BLaER1 treated with 17β-estradiol and CSF1 and Interleukin-3, amounts not matched to agents 10 nM and 100 nM (cell line): Measurements from ENCODE around the gene TCP11L1.

Experiments used
- H3K27ac ChIP-seq, 11 experiments: shearing (Covaris generic); formaldehyde crosslinking; 2 replicates each; pipeline ENCODE4 v1.8.1; 2022
- H3K27me3 ChIP-seq, 11 experiments: shearing (Covaris generic); formaldehyde crosslinking; 2 replicates each; pipeline ENCODE4 v1.8.1; 2022
- H3K36me3 ChIP-seq, 11 experiments: shearing (Covaris generic); formaldehyde crosslinking; 2 replicates each; pipeline ENCODE4 v1.8.1; 2022
- H3K4me1 ChIP-seq, 10 experiments: shearing (Covaris generic); formaldehyde crosslinking; 2 replicates each; pipeline ENCODE4 v1.8.1; 2022
- H3K4me2 ChIP-seq, 11 experiments: shearing (Covaris generic); formaldehyde crosslinking; 2 replicates each; pipeline ENCODE4 v1.8.1; 2022
- H3K4me3 ChIP-seq, 10 experiments: shearing (Covaris generic); formaldehyde crosslinking; 2 replicates each; pipeline ENCODE4 v1.8.1; 2022
- H3K9ac ChIP-seq, 11 experiments: shearing (Covaris generic); formaldehyde crosslinking; 2 replicates each; pipeline ENCODE4 v1.8.1; 2022
- H3K9me3 ChIP-seq, 11 experiments: shearing (Covaris generic); formaldehyde crosslinking; replicated peaks in 1 of 11; 2 replicates each; pipeline ENCODE4 v1.8.1; 2022
- H4K20me1 ChIP-seq, 11 experiments: shearing (Covaris generic); formaldehyde crosslinking; 2 replicates each; pipeline ENCODE4 v1.8.1; 2022
- Cebpa-rat ChIP-seq, 11 experiments: shearing (Covaris generic); IDR thresholded peaks; 2 replicates each; pipeline ENCODE4 v1.8.1; 2022

Gene TCP11L1, protein sequence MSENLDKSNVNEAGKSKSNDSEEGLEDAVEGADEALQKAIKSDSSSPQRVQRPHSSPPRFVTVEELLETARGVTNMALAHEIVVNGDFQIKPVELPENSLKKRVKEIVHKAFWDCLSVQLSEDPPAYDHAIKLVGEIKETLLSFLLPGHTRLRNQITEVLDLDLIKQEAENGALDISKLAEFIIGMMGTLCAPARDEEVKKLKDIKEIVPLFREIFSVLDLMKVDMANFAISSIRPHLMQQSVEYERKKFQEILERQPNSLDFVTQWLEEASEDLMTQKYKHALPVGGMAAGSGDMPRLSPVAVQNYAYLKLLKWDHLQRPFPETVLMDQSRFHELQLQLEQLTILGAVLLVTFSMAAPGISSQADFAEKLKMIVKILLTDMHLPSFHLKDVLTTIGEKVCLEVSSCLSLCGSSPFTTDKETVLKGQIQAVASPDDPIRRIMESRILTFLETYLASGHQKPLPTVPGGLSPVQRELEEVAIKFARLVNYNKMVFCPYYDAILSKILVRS

DNA sequence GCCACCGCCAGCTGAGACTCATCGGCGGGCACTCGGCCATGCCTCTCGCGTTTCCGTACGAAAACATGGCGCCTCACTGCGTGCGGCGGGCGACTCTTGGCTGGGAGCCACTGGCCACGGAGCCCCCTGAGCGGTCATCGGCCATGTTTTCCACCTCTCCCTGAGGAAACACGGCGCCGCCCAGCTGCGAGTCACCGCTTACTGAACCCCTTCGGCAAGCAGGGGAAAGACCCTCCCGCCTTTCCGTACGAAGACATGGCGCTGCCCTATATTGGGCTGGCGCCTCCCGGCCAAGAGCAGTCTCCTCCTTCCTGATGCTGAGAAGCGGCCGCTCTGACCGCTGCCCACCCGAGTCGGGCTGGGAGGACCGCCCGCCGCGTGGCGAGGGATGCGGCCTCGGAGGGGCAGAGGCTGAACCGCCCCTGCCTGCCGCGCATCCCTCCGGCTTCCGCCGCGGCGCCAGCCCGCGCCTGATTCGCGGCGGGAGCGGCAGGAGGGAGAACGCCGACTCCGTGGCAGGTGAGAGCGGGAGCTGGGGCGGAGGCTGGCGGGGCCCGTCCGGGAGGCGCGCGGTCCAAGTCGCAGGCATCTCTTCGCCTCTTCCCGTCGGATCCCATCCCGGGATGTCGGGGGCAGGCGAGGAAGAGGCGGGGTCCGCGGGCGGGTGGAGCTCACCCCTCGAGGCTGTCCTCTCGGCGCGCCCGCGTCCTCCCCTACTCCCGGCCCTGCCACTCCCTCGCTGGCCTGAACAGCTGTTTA is at the start of gene TCP11L1:
Gene TCP11L1 (plus strand): TSS at position 299 of the 759 bp plus-strand sequence. CDS start 4,202 bp downstream, outside the sequence.
- peak within 1 kb of the TSS; percentile 90 to 97 (median 95) for H3K9ac ChIP-seq
- no peaks in the 10 kb centered on the region for H3K27me3 ChIP-seq
- peaks cover 13 to 39% (median 16%) of the 10 kb centered on the region in 10 experiments for H3K4me1 ChIP-seq
- no peaks in the 10 kb centered on the region for H4K20me1 ChIP-seq
- peak within 1 kb of the TSS; percentile 83 to 97 (median 88) for H3K4me3 ChIP-seq
- H3K36me3 ChIP-seq, result peaks cover 9 to 17% (median 12%) of the 10 kb centered on the region in 11 experiments
- peaks cover 0 to 5% (median under 1%) of the 10 kb centered on the region in 11 experiments; a peak in 8 of 22 replicates for H3K9me3 ChIP-seq
- peak within 1 kb of the TSS; percentile 94 to 99 (median 96) for H3K27ac ChIP-seq
- peak within 1 kb of the TSS; percentile 80 to 99 (median 87) for H3K4me2 ChIP-seq
- TF ChIP-seq Cebpa-rat (IDR thresholded peaks at IDR 0.05), result no peak

GRCh38 chr11:32990481-32990880 is 48.9 kb upstream of the TCP11L1 start:
- no peak overlapping the region for H3K4me2 ChIP-seq
- no peak for TF ChIP-seq Cebpa-rat (IDR thresholded peaks at IDR 0.05)
- no peak overlapping the region for H3K4me3 ChIP-seq

DNA sequence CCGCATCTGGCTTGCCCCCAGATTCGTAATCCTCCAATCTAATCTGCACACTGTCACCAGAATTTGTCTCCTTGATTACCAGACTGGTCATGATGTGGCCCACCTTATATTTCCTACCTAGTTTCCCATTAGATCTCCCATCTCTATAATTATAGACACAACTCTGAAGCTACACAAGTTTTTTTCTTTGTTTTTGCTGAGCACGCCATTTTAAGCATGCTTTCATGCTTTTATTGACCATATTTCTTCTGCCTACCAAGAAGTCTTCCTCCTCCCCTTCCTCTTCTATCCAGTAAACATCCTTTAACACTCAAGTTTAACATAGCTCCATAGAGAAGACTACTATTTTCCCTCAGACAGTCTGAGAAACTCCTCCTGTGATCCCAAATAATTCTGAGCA is 47.9 kb upstream of the TCP11L1 start:
- Histone ChIP-seq H3K4me1 (no peaks in the 10 kb centered on the region), H3K9ac (no peak overlapping the region), H4K20me1 (no peaks in the 10 kb centered on the region), H3K27me3 (no peaks in the 10 kb centered on the region), H3K4me2 (no peak overlapping the region), H3K4me3 (no peak overlapping the region), H3K36me3 (no peaks in the 10 kb centered on the region), H3K9me3 (peaks cover 17 to 42% (median 29%) of the 10 kb centered on the region in 11 experiments), H3K27ac (no peak overlapping the region)
- no peak for TF ChIP-seq Cebpa-rat (IDR thresholded peaks at IDR 0.05)

More at GRCh38 chr11:32990481-32990880, 48.9 kb upstream of the TCP11L1 start:
- no peak overlapping the region for H3K9ac ChIP-seq
- no peaks in the 10 kb centered on the region for H3K4me1 ChIP-seq
- H4K20me1 ChIP-seq, result no peaks in the 10 kb centered on the region
- H3K9me3 ChIP-seq, result peaks cover 17 to 42% (median 29%) of the 10 kb centered on the region in 11 experiments
- H3K36me3 ChIP-seq, result no peaks in the 10 kb centered on the region
- H3K27ac ChIP-seq, result no peak overlapping the region
- H3K27me3 ChIP-seq, result no peaks in the 10 kb centered on the region

- Histone ChIP-seq H3K4me1 (no peaks in the 10 kb centered on the region), H3K4me3 (no peak overlapping the region), H3K27ac (no peak overlapping the region), H3K36me3 (no peaks in the 10 kb centered on the region), H4K20me1 (no peaks in the 10 kb centered on the region), H3K27me3 (no peaks in the 10 kb centered on the region), H3K9me3 (peaks cover 17 to 42% (median 29%) of the 10 kb centered on the region in 11 experiments), H3K4me2 (no peak overlapping the region), H3K9ac (no peak overlapping the region)
- no peak for TF ChIP-seq Cebpa-rat (IDR thresholded peaks at IDR 0.05)
Observed at GRCh38 chr11:32991898-32992297, 47.5 kb upstream of the TCP11L1 start.

DNA sequence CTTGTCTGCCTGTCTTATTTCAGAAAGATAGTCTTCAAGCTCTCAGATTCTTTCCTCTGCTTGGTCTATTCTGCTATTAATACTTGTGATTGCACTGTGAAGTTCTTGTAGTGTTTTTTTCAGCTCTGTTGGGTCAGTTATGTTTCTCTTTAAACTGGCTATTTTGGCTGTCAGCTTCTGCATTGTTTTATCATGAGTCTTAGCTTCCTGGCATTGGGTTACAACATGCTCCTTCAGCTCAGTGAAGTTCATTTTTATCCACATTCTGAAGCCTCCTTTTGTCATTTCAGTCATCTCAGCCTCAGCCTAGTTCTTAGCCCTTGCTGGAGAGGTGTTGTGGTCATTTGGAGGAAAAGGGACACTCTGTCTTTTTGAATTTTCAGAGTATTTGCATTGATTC is 39.2 kb upstream of the TCP11L1 start:
- no peak for TF ChIP-seq Cebpa-rat (IDR thresholded peaks at IDR 0.05)
- Histone ChIP-seq H3K27ac (no peak overlapping the region), H3K4me1 (peaks cover 0 to 7% (median 1%) of the 10 kb centered on the region in 10 experiments; a peak in 6 of 20 replicates), H4K20me1 (no peaks in the 10 kb centered on the region), H3K27me3 (no peaks in the 10 kb centered on the region), H3K9ac (no peak overlapping the region), H3K36me3 (no peaks in the 10 kb centered on the region), H3K4me3 (no peak overlapping the region), H3K4me2 (no peak overlapping the region), H3K9me3 (peaks cover 0 to 19% (median 6%) of the 10 kb centered on the region in 11 experiments; a peak in 8 of 22 replicates)

- H3K36me3 ChIP-seq, result no peaks in the 10 kb centered on the region
- H3K4me2 ChIP-seq, result no peak overlapping the region
- H3K9ac ChIP-seq, result no peak overlapping the region
Observed at GRCh38 chr11:33001281-33001680, 38.1 kb upstream of the TCP11L1 start.

GRCh38 chr11:33001751-33002542 is 37.4 kb upstream of the TCP11L1 start:
- Histone ChIP-seq H3K27ac (no peak overlapping the region), H3K4me3 (no peak overlapping the region), H3K9me3 (peaks cover 0 to 19% (median 6%) of the 10 kb centered on the region in 11 experiments; a peak in 8 of 22 replicates), H3K4me1 (peaks cover 0 to 8% (median 4%) of the 10 kb centered on the region in 10 experiments; a peak in 6 of 20 replicates), H3K36me3 (no peaks in the 10 kb centered on the region), H4K20me1 (no peaks in the 10 kb centered on the region), H3K27me3 (no peaks in the 10 kb centered on the region), H3K9ac (no peak overlapping the region), H3K4me2 (peak overlapping the region in 1 of 11 experiments; percentile 6; a peak in 1 of 22 replicates)
- TF ChIP-seq Cebpa-rat (IDR thresholded peaks at IDR 0.05), result no peak

More at GRCh38 chr11:33001281-33001680, 38.1 kb upstream of the TCP11L1 start:
- Histone ChIP-seq H3K4me3 (no peak overlapping the region), H3K4me1 (peaks cover 0 to 8% (median 4%) of the 10 kb centered on the region in 10 experiments; a peak in 6 of 20 replicates), H3K27me3 (no peaks in the 10 kb centered on the region), H3K9me3 (peaks cover 0 to 19% (median 6%) of the 10 kb centered on the region in 11 experiments; a peak in 8 of 22 replicates), H4K20me1 (no peaks in the 10 kb centered on the region), H3K27ac (no peak overlapping the region)
- no peak for TF ChIP-seq Cebpa-rat (IDR thresholded peaks at IDR 0.05)

GRCh38 chr11:33005175-33005574 is 34.2 kb upstream of the TCP11L1 start:
- peak overlapping the region in 4 of 11 experiments; percentile 2 to 24 (median 12); a peak in 3 of 22 replicates for H3K4me2 ChIP-seq

More at GRCh38 chr11:33005175-33005574, 34.2 kb upstream of the TCP11L1 start:
- no peak overlapping the region for H3K27ac ChIP-seq
- H3K4me3 ChIP-seq, result no peak overlapping the region
- H3K9me3 ChIP-seq, result peaks cover 0 to 3% (median 0%) of the 10 kb centered on the region in 11 experiments; a peak in 1 of 22 replicates
- peaks cover 0 to 8% (median 4%) of the 10 kb centered on the region in 10 experiments; a peak in 6 of 20 replicates for H3K4me1 ChIP-seq
- TF ChIP-seq Cebpa-rat (IDR thresholded peaks at IDR 0.05), result no peak
- no peaks in the 10 kb centered on the region for H3K36me3 ChIP-seq
- no peaks in the 10 kb centered on the region for H3K27me3 ChIP-seq
- no peaks in the 10 kb centered on the region for H4K20me1 ChIP-seq
- no peak overlapping the region for H3K9ac ChIP-seq
